GM19452 (cell line): Measurements from ENCODE around the gene PTPRD.
"Not testable (repeated sequence)": the region's sequence is repeated elsewhere in the genome, so short reads cannot be mapped to it uniquely, and the experiment has no call there.

Experiments
- ATAC-seq: cut with Tn5 transposase; IDR thresholded peaks from one replicate; pipeline ENCODE4 v1.9.1; 2021; ENCODE audit not compliant: unreplicated experiment

PTPRD gene

GRCh38 chr9:9996259-9996658 lies 616.5 kb downstream of the PTPRD start:
- no peak for ATAC-seq

GRCh38 chr9:9992936-9993335 lies 619.9 kb downstream of the PTPRD start:
- ATAC-seq, result no peak

- no peak for ATAC-seq
Observed at GRCh38 chr9:9973062-9973461, 639.7 kb downstream of the PTPRD start.

GRCh38 chr9:9970514-9970913 lies 642.3 kb downstream of the PTPRD start:
- no peak for ATAC-seq

GRCh38 chr9:9963841-9964240 lies 649.0 kb downstream of the PTPRD start:
- ATAC-seq, result no peak

- ATAC-seq, result no peak
Observed at GRCh38 chr9:9961934-9962333, 650.9 kb downstream of the PTPRD start.

GRCh38 chr9:9961487-9961886 lies 651.3 kb downstream of the PTPRD start:
- no peak for ATAC-seq

GRCh38 chr9:9951556-9952160 lies 661.1 kb downstream of the PTPRD start:
- ATAC-seq, result no peak

GRCh38 chr9:9950813-9951212 lies 662.0 kb downstream of the PTPRD start:
- no peak for ATAC-seq

- ATAC-seq, result no peak
Observed at GRCh38 chr9:9949978-9950377, 662.8 kb downstream of the PTPRD start.

GRCh38 chr9:9949368-9949767 lies 663.4 kb downstream of the PTPRD start:
- no peak for ATAC-seq

GRCh38 chr9:9945966-9946365 lies 666.8 kb downstream of the PTPRD start:
- ATAC-seq, result no peak

GRCh38 chr9:9942764-9943424 lies 669.9 kb downstream of the PTPRD start:
- ATAC-seq, result peak; percentile 73

- ATAC-seq, result no peak
Observed at GRCh38 chr9:9938432-9938831, 674.4 kb downstream of the PTPRD start.

- not testable (repeated sequence) for ATAC-seq
Observed at GRCh38 chr9:9931464-9931863, 681.3 kb downstream of the PTPRD start.

GRCh38 chr9:9924376-9924775 lies 688.4 kb downstream of the PTPRD start:
- ATAC-seq, result no peak

- no peak for ATAC-seq
Observed at GRCh38 chr9:9921805-9922204, 691.0 kb downstream of the PTPRD start.

- no peak for ATAC-seq
Observed at GRCh38 chr9:9920425-9921060, 692.3 kb downstream of the PTPRD start.

GRCh38 chr9:9919174-9919775 lies 693.5 kb downstream of the PTPRD start:
- ATAC-seq, result no peak

- no peak for ATAC-seq
Observed at GRCh38 chr9:9917400-9917799, 695.4 kb downstream of the PTPRD start.

- no peak for ATAC-seq
Observed at GRCh38 chr9:9914174-9914573, 698.6 kb downstream of the PTPRD start.

GRCh38 chr9:9913276-9913832 lies 699.4 kb downstream of the PTPRD start:
- ATAC-seq, result no peak
